Breast epithelium (tissue), 3 donors: ENCODE measurements around the gene SYNPO2.

ENCODE experiments used
- POLR2A ChIP-seq: fragments of 450-650 bp; IDR thresholded peaks from one replicate; pipeline ENCODE4 v1.6.1; 2016; ENCODE audit warnings: antibody characterized with exemption, mild to moderate bottlenecking, moderate library complexity
- TF ChIP-seq, protein P1 (sequence below), 3 donors: fragments of 450-650 bp; IDR thresholded peaks; one replicate each; pipeline ENCODE4 v1.5.1; 2016 to 2017; ENCODE audit warnings: antibody characterized with exemption in 3 of 3, mild to moderate bottlenecking in 3 of 3, moderate library complexity in 3 of 3

DNA sequence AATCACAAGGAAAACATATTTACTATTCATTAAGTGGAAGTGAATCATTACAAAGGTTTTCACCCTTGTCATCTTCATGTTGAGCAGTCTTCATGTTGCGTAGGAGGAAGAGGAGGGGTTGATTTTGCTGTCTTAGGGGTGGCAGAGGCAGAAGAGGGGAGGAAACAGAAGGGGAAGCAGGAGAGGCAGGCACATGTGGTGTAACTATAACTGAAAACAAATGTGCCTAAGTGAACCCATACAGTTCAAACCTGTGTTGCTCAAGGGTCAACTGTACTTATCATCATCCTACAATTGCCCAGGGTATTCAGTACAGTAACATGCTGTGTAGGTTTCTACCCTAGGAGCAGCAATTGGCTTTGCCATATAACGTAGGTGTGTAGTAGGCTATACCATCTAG is 47.2 kb downstream of the SYNPO2 start:
- no peak for TF ChIP-seq POLR2A
- TF ChIP-seq, protein P1, sequence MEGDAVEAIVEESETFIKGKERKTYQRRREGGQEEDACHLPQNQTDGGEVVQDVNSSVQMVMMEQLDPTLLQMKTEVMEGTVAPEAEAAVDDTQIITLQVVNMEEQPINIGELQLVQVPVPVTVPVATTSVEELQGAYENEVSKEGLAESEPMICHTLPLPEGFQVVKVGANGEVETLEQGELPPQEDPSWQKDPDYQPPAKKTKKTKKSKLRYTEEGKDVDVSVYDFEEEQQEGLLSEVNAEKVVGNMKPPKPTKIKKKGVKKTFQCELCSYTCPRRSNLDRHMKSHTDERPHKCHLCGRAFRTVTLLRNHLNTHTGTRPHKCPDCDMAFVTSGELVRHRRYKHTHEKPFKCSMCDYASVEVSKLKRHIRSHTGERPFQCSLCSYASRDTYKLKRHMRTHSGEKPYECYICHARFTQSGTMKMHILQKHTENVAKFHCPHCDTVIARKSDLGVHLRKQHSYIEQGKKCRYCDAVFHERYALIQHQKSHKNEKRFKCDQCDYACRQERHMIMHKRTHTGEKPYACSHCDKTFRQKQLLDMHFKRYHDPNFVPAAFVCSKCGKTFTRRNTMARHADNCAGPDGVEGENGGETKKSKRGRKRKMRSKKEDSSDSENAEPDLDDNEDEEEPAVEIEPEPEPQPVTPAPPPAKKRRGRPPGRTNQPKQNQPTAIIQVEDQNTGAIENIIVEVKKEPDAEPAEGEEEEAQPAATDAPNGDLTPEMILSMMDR (IDR thresholded peaks at IDR 0.05) = no peak
